RPMI7951 (cell line): ENCODE results near the gene ANGPTL8. TPM values are rescaled to one million over a fixed set of nuclear protein-coding genes. Genes with fewer than 3 reads are reported as not detected.

Experiments used
- DNase-seq: peaks from one replicate; pipeline ENCODE4 v3.0.0-alpha.2; 2012; ENCODE audit warnings: low read depth
- total RNA-seq: library from RNA; depleted of rRNA; stranded (reverse); fragments of >200 nt; shearing (Covaris generic); gene quantifications from 2 replicates; pipeline ENCODE4 v1.2.3, GENCODE V29; 2014

Gene ANGPTL8
- total RNA-seq, 1 experiment from 2014 or later, result not detected

GRCh38 chr19:11236324-11237301, 2.8 kb upstream of the ANGPTL8 start:
- DNase-seq, result no peak

DNA sequence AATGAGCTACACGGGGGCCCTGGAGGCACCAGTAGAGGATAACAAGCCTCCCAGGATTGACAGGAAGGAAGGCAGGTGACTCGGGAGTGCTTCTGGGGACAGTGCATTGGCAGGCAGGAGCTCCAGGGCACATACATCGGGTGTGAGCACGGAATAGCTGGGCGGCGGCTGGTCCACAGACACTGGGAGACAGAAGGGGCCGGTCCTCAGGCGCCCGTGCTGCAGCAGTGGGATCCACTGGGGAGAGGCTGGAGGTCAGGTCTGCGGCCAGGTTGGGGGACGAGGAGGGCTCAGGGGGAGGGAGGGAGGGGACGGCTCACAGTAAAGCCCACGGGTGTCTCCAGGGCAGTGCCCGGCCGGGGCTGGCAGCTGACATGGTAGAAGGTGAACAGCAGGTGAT, 2.1 kb upstream of the ANGPTL8 start:
- DNase-seq, result no peak

DNA sequence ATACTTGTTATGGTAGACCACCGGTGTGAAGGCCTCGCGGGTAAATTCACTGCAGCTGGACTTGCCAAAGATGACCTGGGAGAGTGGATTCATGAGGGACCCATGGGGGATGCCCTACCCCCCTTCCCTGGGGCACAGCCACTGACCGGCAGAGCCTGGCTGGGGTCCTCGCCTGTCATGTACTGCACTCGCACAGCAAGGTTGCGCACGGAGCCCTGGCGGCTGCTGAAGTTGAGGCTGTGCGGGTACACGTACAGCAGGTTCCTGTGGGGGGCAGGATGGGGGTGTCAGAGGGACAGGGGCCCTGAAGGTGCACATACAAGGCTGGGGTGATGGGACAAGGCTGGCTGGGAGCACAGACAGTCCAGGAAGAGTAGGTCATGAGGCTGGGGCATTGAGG, 1.4 kb upstream of the ANGPTL8 start:
- no peak for DNase-seq

- DNase-seq, result no peak
These were observed 540 bp upstream of the ANGPTL8 start for GRCh38 chr19:11238781-11239376.

- DNase-seq, result no peak
These were observed 607 bp downstream of the ANGPTL8 start for GRCh38 chr19:11240008-11240444.

GRCh38 chr19:11242025-11242424, 2.6 kb downstream of the ANGPTL8 start:
- DNase-seq, result no peak

GRCh38 chr19:11242864-11243797, 3.7 kb downstream of the ANGPTL8 start:
- peak; percentile 19 for DNase-seq

- no peak for DNase-seq
These were observed 4.4 kb downstream of the ANGPTL8 start for GRCh38 chr19:11243798-11244169.

GRCh38 chr19:11244846-11245589, 5.6 kb downstream of the ANGPTL8 start:
- no peak for DNase-seq

- DNase-seq, result no peak
These were observed 7.5 kb downstream of the ANGPTL8 start for GRCh38 chr19:11246941-11247340.

- DNase-seq, result no peak
These were observed 8.0 kb downstream of the ANGPTL8 start for GRCh38 chr19:11247391-11247790.

DNA sequence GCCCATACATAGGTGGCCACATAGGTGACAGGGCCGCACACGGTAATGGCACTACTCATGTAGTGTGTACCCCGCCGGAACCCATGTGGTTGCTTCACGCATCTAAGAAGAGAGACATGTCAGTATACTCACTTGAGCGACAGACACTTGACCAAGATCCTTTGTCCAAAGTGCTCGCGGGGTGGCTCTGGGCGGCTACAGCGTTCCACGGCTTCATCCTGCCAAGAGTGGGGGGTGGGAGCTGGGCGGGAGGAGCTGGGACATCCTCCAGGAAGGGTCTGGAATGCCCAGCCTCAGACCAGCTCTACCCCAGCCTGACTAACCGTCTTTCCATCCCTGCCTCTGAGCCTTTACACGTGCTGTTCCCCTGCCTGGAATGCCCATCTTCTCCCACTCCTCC, 8.5 kb downstream of the ANGPTL8 start:
- DNase-seq, result no peak

- DNase-seq, result no peak
These were observed 9.4 kb downstream of the ANGPTL8 start for GRCh38 chr19:11248852-11249251.

GRCh38 chr19:11251217-11251616, 11.8 kb downstream of the ANGPTL8 start:
- DNase-seq, result no peak

GRCh38 chr19:11251650-11252314, 12.4 kb downstream of the ANGPTL8 start:
- DNase-seq, result no peak

DNA sequence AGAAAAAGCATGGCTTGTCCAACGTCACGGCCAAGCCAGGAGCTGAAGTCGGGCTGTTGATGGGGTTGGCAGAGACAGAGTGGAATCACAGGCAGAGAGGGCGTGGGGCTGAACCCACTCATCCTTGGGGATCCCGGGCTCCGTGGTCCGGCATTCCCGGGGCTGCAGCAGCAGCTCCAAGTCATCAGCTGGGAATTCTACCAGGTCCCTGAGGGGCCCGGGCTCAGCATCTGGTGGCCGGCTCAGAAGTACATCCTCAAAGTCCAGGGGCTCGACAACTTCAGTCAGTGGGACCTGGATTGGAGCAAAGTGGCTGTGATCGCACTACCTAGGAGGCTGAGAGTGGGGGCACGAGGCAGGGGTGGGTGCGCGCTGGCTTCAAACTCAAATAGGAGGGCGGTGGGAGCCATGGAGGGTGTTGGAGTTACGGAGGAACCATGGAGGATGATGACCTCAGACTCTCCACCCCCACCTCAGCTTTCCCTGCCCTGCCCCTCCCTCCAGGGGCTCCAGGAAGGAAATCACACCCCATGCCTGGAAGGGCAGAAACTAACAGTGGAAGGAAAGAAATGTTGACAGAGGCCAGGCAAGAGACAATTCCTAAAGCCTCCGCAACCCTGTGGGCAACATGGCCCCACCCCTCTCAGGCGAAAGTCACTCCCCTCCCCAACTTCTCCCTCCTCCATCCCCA, 13.4 kb downstream of the ANGPTL8 start:
- DNase-seq, result no peak

GRCh38 chr19:11254666-11255065, 15.2 kb downstream of the ANGPTL8 start:
- no peak for DNase-seq

DNA sequence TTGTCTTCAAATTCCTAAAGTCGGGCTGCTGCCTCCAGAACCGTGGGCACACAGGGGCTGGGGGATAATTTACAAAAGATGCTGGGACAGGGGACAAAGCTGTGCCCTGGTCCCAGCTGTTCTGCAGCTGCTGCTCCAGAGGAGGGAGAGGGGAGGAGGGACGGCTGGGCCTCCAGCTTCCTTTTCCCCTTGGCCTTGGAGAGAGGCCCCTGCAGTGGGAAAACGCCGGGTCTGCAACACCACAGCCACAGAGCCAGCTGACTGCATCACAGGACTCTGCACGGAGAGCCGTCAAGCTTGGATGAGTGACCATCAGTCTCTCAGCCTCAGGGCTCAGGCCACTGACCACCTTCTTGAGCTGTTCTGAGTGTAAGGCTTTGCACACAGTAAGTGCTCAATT, 16.8 kb downstream of the ANGPTL8 start:
- peak; percentile 50 for DNase-seq

DNA sequence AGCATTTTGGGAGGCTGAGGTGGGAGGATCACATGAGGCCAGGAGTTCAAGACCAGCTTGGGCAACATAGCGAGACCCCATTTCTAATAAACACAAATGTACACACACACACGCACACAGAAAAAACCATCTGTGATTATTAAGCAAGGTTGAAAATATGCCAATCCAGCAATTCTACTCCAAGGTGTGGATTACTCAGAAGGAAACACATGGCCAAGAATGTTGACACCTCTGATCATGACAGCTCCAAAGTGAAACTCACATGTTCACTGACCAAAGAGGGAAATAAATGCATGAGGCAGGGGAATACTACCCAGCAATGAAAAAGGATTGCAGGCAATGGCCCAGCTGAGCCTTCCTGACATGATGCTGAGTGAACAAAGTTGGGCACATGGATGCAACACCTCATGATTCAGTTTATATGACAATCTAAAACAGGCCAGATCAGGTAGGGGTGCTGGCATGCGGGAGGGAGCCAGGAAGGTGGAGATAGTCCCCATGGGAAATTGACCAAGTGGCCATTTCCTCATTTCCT, 18.5 kb downstream of the ANGPTL8 start:
- no peak for DNase-seq

DNA sequence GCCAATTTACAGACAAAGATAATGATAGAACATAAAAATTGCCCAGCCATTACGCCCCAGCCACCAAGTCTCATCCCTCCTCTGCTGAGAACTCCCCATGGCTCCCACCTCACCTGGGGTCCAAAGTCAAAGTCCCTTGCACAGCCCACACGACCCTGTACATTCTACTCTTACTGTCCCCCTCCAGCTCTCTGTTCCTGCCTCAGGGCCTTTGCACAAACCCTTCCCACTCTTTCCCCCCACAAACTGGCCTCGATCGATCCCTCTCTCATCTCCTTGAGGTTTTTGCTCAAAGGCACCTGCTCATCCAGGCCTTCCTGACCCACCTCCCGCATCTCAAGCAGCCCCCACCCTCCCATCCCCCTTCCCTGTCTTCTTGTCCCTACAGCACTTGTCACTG, 21.6 kb downstream of the ANGPTL8 start:
- no peak for DNase-seq
